HG02884 (cell line): ENCODE measurements around the gene GABRE.

Experiments used
- ATAC-seq: cut with Tn5 transposase; IDR thresholded peaks from one replicate; pipeline ENCODE4 v1.9.1; 2021; ENCODE audit warnings: mild to moderate bottlenecking, moderate library complexity; ENCODE audit not compliant: unreplicated experiment

Gene GABRE

GRCh38 chrX:151974336-151975227 lies at the start of gene GABRE:
TSS of gene GABRE (minus strand) at chrX:151974676. CDS start at chrX:151974625, 51 bp downstream.
- ATAC-seq = no peak

DNA sequence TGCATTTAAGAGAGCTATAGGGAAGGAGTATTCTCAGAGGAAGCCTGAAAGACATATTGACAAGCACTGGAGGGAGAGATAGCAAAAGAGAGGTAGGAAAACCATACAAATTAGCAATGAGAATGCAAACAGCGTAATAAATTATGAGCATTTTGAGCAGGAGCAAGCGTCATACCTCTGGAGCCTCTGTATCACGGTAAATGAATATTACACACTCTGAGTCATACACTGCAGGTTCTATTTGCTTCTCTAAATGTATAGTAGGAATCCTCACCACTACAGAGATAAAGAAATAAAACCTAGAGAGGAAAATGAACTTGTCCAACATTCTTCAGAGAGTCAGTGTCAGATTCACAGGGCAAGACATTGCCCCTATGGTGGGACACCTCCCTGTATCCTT lies 46.4 kb upstream of the GABRE start:
- ATAC-seq = no peak

DNA sequence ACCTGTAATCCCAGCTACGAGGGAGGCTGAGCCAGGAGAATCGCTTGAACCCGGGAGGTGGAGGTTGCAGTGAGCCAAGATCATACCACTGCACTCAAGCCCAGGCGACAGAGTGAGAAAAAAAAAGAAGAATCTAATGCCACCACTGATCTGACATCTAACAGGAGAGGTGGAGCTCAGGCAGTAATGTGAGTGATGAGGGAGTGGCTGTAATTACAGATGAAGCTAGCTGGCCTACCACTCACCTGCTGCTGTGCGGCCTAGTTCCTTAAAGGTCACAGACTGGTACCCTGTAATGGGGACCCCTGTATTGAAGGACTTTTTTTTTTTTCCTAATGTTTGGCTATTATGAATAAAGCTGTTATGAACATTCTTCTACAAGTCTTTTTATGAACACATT lies 25.3 kb upstream of the GABRE start:
- no peak for ATAC-seq

GRCh38 chrX:151997539-151997938 lies 23.1 kb upstream of the GABRE start:
- ATAC-seq = no peak

- no peak for ATAC-seq
These were observed 21.9 kb upstream of the GABRE start for GRCh38 chrX:151996347-151996746.

GRCh38 chrX:151994476-151994875 lies 20.0 kb upstream of the GABRE start:
- no peak for ATAC-seq

- ATAC-seq = no peak
These were observed 14.3 kb upstream of the GABRE start for GRCh38 chrX:151988706-151989299.

DNA sequence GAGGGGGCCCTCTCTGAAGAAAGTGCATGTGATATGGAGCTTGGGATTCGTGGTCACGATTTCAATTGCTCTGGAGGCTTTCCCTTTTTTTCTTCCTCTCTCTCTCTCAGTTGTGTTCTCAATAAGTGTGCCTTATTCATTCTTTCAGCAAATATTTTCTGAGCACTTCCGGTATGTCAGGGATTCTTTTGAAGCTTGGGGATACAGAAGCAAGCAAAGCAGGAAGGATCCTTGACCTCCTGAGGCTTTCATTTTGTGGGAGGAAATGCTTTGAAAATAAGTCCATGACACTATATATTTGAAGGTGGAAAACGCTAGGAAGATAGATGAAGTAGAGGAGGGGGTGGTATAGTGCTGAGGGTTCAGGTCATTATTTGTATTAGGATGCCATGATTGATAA lies 12.6 kb upstream of the GABRE start:
- no peak for ATAC-seq

- ATAC-seq = no peak
These were observed 11.5 kb upstream of the GABRE start for GRCh38 chrX:151985955-151986354.

DNA sequence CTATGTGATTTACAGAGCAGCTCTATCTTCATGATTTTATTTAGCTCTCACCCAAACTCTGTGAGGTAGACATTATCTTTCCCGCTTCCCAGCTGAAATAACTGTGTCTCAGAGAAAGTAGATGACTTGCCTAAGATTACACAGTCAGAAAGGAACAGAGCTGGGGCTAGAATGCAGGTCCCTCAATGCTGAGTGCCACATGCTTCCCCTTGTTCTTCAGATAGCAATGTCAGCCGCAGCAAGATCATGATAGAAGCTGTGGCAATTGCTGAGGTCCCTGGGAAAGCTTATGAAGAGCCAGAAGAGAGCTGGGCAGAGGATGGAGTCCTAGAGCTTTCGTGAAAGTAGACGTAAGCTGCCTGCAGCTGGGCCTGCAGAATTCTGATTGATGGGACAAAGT lies 11.1 kb upstream of the GABRE start:
- ATAC-seq = no peak

DNA sequence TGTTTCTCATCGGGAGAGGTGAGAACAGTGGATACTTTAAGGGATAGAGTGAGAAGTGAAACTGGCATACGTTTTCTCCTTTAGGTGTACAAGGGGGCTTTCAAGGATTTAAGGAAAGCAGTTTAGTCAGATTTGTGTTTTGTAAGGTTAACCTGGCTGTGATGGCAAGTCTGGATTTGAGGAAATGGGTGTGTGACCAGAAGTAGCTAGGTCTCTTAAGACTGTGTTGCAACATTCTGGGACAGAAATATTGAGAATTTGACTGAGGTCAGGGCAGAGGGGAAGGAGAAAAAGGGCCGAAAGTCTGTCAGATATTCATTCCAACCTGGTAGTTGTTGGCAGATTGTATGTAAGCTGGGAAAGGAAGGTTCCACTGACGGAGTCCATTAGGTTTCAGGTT lies 10.4 kb upstream of the GABRE start:
- no peak for ATAC-seq

DNA sequence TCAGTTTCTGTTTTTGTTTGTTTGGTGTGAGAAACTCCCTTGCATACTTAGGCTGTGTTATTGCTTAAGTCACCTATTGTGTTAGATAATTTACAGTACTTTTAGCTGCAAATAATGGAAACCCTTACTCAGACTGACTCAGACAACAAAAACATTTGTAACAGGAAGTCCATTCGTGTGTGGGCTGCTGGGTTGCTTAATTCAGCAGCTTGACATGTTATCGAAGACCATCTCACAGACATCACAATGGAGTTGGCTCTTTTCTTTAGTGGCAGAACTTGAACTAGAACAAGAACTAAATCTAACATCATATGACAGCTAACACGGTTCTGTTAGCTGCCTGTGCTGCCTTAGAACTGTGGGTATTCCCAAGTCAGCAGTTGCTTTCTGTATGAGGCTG lies 9.9 kb upstream of the GABRE start:
- ATAC-seq = no peak

GRCh38 chrX:151983186-151983585 lies 8.7 kb upstream of the GABRE start:
- no peak for ATAC-seq

DNA sequence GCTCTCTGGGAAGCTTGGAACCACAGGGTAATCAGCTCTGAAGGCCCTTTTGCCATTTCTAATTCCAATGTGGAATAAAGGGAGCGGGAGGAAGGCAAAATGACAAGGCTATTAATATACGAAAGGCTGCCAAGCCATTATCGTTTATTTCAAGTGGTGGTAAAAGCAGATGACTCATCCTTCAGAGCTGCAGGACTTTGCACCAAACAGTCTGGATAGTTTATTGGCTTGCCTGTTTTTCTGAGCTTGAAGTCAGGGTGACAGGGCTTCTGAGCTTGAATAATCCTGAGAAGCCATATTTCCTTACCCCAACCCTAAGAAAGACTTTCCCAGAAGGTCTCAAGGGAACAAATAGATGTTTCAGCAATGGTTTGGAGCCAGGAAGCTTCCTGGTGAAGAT lies 7.7 kb upstream of the GABRE start:
- no peak for ATAC-seq

GRCh38 chrX:151981129-151981528 lies 6.7 kb upstream of the GABRE start:
- no peak for ATAC-seq

GRCh38 chrX:151977923-151978322 lies 3.4 kb upstream of the GABRE start:
- no peak for ATAC-seq

DNA sequence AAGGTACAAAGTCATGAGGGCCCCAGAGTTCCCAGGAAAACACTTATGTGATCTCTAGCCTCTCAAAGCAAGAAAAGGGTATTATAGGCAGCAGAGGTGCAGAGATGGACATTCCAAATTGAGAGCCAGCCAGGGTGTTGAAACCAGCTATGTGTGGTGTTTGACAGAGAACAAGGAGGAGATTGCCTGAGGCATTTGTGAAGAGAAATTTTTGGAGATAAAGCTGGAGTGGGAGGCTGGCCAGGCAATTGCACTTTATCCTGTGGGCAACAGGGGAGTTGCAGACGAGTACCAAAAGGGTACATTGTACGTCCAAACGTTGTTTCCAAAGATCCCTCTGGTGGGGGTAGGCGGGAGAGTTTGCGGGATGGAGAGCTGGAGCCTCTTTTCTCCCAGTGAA lies 2.5 kb upstream of the GABRE start:
- ATAC-seq = no peak

DNA sequence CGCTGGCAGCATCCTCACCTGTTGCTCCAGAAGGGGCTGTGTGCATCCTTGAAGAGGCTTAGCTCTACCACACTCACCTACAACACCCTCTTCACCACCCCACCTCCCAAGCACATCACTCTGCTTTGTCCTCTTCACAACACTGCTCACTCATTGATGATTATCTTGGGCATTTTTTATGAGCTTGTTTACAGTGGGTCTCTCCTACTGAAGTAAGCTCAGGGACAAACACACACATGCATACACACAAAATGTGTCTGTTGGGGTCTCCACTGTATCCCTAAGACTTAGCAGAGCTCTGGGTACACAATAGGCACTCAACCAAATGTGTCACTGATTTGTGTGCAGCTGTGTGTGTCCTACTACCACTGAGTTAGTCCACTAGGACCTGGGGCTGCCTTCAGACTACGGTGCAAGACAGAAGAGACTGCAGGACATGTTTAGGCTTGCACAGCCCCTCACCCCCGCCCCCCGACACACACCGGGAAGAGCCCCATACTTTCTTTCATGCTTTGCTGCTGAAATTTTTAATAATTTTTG lies 1.3 kb upstream of the GABRE start:
- no peak for ATAC-seq

GRCh38 chrX:151975228-151975593 lies 735 bp upstream of the GABRE start:
- ATAC-seq = no peak

DNA sequence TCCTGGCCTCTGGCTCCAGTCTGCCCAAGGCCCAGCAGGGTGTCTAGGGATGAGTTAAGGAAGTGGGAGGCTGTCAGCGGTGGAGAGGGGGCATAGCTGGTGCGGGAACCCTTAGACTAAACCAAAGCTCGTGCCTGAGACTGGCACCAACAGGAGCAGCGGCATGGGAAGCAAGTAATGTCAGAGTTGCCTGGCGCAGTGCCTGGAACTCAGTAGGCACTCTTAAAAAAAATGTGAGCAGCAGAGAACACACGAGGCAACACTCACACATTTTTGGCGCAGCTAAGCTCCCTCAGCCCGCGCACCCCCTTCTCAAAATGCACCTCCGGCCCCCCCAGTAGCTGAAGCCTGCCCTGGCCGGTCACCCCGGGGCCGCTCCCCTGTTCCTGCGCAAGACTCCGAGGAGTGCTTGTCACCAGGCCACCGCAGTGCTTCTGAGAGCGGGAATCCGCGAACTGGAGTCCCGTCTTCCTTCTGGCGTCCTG lies 583 bp downstream of the GABRE start:
- ATAC-seq = no peak

DNA sequence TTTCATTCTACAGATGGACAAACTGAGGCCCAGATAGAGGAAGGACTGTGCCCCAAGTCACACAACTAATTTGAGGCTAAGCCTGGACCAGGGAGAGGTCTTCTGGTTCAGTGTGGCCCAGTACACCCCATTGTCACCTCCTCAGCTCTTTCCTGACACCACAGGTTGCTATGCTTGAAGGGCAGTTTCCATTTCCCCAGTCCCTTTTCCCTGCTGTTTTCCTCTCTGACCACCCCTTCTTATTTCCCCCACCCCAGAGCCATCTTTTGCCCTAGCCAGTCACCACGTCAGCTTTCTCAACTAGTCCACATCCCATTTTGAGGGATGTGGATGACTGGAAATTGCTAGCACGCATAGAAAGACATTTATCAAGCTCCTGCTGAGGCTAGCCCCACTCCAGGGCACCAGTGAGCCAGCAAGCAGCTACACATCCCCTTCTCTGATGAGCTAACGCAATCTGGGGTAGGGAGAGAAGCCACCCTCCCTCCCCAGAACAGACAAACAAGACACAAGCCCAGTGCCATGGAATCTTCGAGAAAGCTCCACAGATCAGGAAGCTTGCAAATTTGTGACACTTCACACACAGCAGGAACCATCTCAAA lies 1.3 kb downstream of the GABRE start:
- no peak for ATAC-seq

DNA sequence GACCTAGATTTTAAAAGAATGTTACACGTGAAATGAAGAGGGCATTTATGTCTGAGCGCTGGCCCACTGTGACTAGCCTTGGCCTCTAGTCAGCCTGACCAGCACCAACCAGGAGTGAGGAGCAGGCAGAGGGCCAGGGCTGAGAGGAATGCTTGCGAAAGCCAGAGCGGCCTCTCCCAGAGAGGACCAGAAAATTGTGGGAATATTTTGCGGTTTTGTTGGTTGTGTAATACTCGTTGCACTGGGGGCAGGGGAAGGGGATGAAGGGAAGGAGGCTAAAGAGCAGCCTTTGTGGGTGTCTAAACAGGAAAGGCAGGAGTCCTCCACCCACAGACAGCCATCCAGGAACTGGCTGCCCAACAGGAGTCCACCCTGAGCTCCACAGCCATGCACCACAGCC lies 3.8 kb downstream of the GABRE start:
- no peak for ATAC-seq
